HTERT RPE-1 (cell line): Measurements from ENCODE around the gene DNAJC13.
"Not testable (repeated sequence)": the region's sequence is repeated elsewhere in the genome, so short reads cannot be mapped to it uniquely, and the experiment has no call there.

Experiments used
- in situ Hi-C: fragments of 300-500 bp; cut with MboI; formaldehyde crosslinking; loops from 4 replicates; pipeline ENCODE4 v1.14.3; 2020; ENCODE audit warnings: low sequenced_read_pairs

Gene DNAJC13

DNA sequence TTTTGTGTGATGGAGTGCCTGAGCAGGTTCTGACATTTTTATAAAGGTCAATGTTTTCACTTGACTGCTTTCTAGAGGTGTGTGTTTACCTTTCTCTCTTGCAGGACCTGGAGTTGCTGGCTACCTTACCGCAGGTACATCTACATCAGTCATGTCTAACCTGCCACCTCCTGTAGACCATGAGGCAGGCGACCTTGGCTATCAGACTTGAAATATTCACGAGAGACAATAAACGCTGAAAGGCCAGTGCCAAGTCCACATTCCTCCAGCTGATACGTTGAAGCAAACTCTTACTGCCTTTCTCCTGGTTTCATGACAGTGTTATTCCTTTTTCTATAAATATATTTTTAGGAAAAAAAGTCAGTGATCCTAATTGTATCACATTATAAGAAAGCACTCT is 120.8 kb downstream of the DNAJC13 start:
- in situ Hi-C loops = no loop called here

DNA sequence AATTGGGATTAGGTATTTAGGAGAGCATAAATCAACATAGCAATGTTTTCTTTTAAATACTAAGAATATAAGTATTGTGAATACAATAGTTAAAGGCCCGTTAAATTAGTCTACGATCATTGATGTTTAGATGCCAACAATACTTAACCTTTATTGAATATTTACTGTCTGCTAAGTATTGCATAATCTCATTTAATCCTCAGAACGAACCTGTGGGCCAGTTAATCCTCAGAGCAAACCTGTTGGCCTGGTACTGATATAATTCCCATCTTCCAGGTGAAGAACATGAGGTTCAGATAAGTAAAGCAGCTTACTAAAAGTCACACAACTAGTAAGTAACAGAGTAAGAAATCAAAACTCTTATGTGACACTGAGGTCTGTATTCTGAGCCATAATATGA is 122.4 kb downstream of the DNAJC13 start:
- in situ Hi-C loops = no loop called here

DNA sequence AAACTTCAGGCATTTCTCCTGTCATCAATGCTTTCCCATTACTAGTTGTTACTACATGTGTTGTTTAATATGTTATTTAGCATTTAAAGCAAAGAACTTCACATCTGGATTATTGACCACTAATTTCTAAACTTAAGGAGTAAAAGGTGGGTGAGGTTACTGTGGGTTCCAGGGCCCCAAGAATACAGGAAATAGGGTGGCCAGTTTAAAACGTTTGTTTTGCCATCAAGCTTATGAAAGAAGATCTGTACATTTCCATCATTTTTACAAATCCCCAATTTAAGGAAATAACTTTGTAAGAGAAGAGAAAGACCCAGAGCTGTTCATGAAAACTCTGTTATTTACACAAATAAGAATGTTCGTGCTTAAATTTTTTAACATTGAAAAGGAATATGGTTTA is 125.3 kb downstream of the DNAJC13 start:
- in situ Hi-C loops = no loop called here

DNA sequence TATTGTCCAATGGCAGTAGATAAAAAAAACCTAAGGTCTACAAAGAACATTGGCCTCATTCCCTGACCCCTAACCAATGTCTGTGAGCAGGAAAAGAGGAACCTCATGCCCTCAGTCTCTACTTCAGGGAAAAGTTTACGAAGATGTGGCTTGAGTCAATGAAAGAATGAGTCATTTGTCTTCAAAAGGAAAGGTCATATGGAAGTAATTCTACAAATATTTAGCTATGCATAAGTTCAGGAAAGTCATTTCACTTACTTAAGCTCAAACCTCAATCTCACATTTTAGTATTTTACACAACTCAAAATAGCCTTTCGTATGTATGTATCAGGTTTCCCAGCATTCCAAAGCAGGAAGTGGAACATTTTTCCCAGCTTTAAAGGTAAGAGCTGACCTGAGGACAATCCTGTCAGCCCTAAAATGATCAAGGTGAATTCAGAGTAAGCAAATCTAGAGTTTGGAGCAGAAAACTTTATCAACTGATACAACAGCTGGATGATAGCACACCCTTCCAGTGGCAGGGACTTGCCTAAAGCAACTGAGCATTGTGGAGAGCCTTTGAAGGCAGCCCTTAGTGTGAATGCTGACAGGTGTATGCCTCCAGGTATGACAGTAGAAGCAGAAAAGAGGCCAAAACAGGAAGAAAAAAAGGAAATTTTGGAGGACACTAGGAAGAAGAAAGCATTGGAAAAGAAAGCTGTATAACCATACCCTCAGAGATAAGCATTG is 125.9 kb downstream of the DNAJC13 start:
- in situ Hi-C loops = no loop called here

DNA sequence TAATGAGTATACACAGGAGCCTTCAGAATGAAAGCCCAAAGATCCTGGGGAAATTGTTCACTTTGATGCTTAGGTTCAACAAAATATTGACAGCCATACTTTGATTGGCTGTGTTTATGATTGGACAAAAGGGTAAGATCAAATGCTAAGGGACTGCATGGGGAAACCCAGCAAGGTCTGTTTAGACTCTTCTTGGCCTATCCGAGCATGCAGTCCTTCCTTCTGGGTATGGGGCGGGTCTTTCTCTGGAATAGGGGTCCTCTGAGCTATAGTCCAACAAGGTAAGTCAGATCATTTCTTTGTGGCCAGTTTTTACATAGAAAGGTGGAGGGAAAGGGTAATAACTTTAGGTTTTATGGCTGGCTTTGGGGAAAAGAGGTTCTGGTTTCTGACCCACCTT is 126.8 kb downstream of the DNAJC13 start:
- in situ Hi-C loops = no loop called here

DNA sequence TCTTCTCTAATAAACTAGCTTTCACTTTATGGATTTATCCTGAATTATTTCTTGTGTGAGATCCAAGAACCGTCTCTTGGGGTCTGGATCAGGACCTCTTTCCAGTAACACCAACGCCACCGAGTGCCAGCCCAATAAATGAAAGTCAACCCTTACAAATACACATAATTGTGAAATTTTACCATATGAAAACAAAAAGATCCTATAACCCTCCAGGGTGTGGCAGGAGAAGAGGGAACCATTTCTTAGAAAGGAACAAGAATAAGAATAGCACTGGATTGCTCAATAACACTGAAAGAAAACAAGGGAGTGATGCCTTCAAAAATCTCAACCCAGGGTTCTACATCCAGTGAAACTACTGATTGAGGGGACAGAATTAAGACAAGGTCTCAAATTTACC is 128.2 kb downstream of the DNAJC13 start:
- in situ Hi-C loops = no loop called here

DNA sequence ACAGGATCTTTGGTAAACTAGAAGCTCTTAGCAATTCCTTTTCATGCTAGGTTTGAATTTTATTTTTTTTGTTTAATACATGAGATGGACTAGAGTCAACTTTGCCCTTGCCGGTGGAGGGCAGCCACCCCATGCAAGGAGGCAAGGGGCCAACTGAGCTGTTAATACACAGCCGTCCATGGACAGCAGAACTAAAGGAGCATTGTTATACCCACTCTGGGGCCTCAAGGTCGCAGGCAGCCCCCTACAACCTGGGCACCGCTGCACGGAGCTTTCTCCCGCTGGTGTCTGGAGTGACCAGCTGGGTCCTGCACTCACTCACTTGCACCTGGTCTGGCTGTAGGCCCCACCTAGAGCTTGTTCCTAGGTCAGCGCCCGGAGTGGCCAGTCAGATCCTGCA is 131.9 kb downstream of the DNAJC13 start:
- in situ Hi-C loops = no loop called here

DNA sequence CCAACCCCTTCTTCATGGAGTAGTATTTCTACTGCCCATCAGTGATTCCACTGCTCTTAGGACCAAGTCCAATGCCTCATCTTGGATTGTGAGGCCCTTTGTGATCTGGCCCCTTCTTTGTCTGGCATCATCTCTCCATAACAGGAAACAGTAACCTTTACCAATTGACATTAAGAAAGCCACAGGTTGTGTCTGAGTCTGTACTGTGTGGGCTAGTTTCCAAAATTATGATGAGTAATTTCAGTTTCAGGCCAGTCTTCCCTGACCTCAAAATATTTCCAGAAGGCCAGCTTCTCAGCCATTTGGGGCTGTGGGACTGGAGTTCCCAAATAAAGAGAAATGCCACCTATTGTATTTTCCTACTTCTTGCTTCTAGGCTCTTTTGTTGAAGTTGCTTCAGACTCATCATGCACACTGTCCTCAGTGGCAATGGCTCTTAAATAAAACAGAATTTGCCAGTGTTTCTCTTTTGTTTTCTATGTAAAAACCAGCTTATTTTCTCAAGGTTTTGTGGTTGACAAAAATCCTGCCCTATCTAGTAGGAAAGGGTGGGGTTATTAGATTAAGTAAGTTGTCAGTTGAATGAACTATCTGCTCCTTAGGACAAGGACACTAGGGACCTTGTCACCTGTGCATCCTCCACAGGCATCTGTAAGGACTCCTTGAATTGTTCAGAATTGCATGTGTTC is 132.7 kb downstream of the DNAJC13 start:
- in situ Hi-C loops = no loop called here

DNA sequence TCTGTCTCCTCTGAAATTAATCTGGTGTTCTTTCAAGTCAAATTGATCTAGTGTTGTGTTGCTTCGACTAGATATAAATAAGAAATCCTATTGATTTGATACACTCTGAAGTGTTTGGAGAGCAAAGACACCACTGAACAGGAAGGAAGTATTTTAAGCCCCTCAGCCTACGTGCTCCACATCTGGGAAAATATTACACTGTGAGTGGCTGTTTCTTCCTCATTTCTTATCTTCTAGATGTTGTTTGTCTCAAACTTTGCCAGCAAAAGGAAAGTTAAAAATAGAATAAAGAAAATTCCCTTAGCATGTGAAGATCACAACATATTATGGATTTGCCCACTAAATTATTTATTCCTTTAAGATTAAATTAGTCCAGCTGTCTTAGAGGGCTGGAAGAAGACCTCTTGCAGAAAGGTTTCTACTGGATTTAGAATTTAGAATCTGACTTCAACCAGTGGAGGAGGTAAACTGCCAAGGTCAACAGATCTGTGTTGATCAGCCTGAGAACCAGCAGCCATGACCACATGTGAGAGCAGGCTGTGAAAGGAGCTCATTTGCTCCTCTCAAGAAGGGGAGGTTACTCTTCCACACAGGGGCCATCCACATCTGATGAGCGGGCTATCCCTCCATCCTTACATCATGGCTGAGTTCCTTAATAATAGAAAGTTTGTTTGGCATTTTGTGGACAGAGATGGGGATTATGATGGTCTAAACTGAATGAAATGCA is 133.4 kb downstream of the DNAJC13 start:
- in situ Hi-C loops = no loop called here

DNA sequence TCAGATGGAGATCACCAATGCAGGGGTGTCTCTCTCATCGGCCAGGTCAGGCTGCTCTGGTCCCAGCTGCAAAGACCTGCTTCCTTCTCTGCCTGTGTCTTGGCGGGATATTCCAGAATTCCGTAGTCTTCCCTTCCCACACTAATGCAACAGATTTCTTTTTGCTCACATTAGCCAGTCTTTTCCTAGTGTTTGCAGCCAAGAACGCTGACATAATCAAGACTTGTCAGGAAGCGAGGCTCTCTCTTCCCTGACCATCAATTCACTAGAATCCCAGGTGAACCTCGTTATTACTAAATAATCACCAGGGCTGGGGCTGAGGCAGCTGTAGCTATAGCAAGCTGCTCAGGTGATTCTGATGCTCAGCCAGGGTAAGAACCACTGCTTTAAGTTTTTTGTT is 136.5 kb downstream of the DNAJC13 start:
- in situ Hi-C loops = no loop called here

DNA sequence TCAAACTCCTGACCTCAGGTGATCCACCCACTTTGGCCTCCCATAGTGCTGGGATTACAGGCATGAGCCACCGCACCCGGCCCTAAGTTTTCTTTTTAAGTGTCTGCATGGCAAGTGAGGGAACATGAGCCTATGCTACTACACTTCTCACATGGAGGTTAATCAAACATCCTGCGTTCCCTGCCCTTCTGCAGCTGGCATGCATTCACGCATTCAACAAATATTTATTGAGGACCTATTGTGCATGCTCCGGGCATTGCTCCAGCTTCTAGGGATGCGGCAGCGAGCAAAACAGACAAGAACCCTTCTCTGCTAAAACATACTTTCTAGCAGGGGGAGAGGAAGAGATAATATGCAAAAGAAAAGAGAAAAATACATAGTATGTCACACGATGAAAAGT is 137.1 kb downstream of the DNAJC13 start:
- in situ Hi-C loops = no loop called here

DNA sequence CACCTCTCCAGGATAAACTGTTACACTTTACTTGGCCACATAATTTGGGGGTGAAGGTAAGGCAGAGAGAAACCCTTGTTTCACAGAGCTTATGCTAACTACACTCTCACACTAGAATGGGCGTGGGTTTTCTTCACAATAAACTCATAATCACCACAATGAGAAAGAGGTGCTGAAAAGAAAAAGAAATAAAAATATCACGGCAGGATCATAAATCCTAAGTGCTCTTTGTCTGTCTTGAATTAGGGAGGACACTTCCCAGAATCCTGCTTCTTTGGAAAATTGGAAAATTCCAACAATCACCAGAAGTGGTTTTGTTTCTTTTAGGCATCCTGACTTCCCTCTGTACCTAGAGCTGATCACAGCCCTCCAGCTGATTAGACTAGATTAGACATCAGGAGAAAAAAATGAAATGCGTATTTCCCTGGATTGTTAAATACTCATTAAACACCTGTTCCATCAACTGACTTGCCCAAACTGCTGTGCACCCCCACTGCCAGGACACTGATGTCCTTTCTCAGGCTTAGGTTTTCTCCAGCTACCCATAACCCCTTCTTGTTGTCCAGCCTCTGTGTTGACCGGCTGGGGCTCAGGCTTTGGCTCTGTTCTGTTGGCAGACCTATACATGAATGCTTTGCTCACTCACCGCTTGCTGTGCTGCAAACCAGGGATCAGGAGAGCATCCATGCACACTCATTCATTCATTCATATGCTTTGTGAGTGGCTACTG is 138.2 kb downstream of the DNAJC13 start:
- in situ Hi-C loops = no loop called here

DNA sequence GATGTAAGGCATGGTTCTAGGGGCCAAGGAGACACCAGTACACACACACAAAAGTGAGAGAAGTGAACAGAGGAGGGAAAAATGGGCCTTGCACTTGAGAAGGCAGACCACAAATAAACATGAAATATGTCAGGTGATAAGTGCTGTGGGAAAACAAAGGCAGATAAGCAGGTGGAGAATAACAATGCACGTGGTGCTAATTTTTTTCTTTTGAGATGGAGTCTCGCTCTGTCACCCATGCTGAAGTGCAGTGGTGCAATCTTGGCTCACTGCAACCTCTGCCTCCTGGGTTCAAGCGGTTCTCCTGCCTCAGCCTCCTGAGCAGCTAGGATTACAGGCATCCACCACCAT is 138.7 kb downstream of the DNAJC13 start:
- in situ Hi-C loops = not testable (repeated sequence)

DNA sequence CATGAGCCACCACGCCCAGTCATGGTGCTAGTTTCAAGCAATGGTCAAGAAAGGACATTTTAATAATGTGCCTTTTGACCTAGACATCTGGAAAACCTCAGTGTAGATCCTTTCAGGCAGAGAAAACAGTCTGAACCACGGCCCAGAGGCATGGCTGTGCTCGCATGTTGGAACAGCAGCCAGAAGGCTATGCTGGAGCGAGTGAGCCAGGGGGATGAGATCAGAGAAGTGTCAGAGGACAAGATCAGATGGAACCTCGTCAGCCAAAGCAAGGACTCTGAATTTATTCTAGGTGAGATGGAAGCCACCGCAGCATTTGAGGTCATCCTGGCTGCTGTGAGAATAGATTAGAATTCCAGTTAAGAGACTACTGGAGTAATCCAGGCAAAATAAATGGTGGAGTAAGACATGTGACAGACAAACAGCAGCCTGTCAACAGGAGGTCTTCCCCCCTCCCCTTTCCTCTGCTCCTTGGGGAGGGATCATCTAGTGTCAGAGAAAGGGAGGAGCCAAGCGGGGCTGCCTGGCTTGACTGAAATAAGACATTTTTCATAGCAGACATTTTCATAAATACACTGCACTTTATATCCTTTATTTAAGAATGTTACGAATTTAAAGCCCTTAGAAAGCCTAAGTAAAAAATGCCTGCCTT is 139.3 kb downstream of the DNAJC13 start:
- in situ Hi-C loops = no loop called here

DNA sequence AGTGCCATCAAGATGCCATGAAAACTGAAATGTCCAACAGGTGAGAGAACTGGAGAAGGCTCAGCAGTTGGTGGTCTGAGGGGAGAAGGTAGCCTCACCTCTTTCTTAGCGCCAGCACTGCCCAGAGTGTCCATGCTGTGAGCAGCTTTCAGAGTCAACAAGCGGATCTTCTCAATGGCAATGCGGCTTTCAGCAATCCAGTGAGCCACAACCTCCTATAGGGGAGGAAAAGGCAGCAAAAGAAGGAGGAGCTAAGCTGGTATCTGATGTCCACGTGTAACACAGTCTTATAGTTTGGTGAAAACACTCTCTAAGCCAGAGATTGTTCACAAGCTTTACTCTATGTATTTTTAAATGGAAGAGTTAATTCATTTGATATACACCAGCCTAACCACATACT is 143.7 kb downstream of the DNAJC13 start:
- in situ Hi-C loops = no loop called here

DNA sequence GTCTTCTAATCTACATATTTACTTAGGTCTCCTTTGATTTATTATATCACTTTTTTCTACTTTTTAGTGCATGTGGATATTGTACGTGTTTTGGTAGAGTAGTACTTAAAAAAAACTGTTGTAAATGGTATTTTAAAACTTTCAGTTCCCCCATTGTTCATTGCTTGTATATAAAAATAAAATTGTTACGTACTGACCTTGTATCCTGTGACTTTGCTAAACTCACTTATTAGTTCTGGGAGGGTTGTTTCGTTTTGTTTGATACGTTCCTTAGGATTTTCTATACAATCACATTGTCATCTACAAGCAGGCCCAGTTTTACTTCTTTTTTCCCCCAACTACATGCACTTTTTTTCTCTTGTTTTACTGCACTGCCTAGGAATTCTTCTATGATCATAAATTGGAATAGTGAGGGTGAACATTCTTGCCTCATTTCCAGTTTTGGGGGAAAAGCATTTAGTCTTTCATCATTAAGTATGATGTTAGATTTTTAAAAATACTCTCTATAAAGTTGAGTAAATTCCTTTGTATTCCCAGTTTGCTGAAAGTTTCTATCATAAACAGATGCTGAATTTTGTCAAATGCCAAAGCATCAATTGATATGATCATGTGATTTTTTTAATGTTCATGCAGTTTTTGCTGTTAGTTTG is 146.2 kb downstream of the DNAJC13 start:
- in situ Hi-C loops = no loop called here

DNA sequence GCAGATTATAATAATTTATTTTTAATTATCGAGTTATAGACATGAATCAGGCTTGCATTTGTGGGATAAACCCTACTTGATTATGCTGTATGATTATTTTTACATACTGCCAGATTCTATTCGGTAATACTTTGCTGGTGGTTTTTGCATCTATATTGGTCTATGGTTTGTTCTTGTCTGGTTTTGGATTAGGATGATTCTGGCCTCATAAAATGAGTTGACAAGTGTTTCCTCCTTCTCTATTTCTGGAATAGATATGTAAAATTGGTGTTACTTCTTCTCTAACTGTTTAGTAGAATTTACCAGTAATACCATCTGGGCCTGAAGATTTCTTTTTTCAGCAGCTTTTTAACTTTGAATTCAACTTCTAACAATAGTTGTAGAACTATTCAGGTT is 146.8 kb downstream of the DNAJC13 start:
- in situ Hi-C loops = no loop called here

DNA sequence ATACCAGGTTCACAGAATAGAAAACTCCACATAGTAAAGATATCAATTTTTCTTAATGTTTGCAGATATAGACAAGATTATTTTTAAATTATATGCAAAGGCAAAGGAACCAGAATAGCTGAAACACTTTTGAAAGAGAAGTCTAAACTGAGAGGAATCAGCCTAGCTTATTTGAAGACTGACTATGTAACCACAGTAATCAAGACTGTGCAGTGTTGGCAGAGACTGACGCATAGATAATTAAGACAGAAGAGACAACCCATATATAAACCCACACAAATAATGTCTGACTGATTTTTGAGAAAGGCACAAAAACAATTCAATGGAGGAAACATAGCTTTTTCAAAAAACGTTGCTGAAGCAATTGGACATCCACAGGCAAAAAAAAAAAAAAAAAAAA is 151.1 kb downstream of the DNAJC13 start:
- in situ Hi-C loops = no loop called here

DNA sequence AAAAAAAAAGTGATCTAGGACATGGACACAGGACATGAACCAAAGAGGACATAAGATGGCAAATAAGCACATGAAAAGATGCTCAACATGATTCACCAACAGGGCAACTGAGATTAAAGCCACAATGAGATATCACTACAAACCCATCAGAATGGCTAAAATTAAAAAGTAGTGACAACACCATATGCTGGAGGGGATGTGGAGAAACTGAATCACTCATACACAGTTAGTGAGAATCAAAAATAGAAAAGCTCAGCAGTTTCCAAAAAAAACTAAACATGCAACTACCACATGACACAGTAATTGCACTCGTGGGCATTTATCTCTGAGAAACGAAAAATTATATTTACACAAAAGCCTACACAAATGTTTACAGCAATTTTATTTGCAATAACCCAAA is 151.9 kb downstream of the DNAJC13 start:
- in situ Hi-C loops = no loop called here

DNA sequence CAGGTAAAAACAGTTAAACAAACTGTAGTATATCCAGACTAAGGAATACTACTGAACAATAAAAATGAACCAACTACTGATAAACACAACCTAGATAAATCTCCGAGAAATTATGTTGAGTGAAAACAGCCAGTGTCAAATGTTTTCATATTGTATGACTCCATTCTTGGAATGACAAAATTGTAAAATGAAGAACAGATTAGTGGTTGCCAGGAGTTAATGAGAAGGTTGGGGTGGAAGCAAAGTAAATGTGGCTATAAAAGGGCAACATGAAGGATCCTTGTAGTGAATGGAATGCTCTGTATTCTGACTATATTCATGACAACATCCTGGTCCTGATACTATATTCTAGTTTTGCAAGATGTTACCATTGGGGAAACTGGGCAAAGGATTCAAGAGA is 152.3 kb downstream of the DNAJC13 start:
- in situ Hi-C loops = no loop called here

DNA sequence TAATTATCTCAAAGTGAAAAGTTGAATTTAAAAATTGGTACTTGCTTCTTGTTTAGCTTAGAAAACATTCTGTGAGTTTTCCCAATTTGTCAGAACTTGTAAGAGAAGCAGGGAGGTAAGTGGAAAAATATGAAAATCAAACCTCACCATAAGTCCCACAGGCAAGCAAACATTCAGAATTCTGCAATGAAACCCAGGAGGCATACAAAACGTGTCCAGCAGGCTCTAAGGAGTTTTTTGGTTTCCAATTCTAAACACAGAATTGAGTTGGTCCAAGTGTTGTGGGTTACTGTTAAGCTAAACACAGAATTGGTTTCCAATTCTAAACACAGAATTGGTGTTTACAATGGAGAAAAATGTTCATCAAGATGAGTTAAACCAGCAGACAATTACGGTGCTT is 152.7 kb downstream of the DNAJC13 start:
- in situ Hi-C loops = no loop called here
